Nephron (organoid): ENCODE data around the gene CST4.
A peak's percentile ranks its signal among the peaks of the same experiment; 100 is the strongest.
"Not testable (repeated sequence)": the region's sequence is repeated elsewhere in the genome, so short reads cannot be mapped to it uniquely, and the experiment has no call there.

Source experiments
- H3K27ac Mint-ChIP-seq, 3 experiments: 2 replicates each; pipeline ENCODE4 v1.8.0; 2020; ENCODE audit warnings: mixed read lengths in 3 of 3, mild to moderate bottlenecking in 2 of 3, moderate library complexity in 1 of 3
- H3K27me3 Mint-ChIP-seq: 2 replicates; pipeline ENCODE4 v1.8.0; 2021; ENCODE audit warnings: low read depth, mild to moderate bottlenecking, moderate library complexity, mixed read lengths
- H3K36me3 Mint-ChIP-seq: 2 replicates; pipeline ENCODE4 v1.8.0; 2020; ENCODE audit warnings: low read depth, mixed read lengths
- H3K4me1 Mint-ChIP-seq: 2 replicates; pipeline ENCODE4 v1.8.0; 2020; ENCODE audit warnings: mixed read lengths
- H3K4me3 Mint-ChIP-seq, 3 experiments: 2 replicates each; pipeline ENCODE4 v1.8.0; 2020; ENCODE audit warnings: mild to moderate bottlenecking in 3 of 3, mixed read lengths in 3 of 3, moderate library complexity in 2 of 3
- H3K9me3 Mint-ChIP-seq: 2 replicates; pipeline ENCODE4 v1.8.0; 2020; ENCODE audit warnings: mixed read lengths
- CTCF ChIP-seq, 3 experiments: fragments of 200-600 bp; sonication (generic); IDR thresholded peaks; one replicate each; pipeline ENCODE4 v1.5.0; 2021; ENCODE audit warnings: antibody characterized with exemption in 3 of 3; ENCODE audit not compliant: unreplicated experiment in 3 of 3

The CST4 gene

GRCh38 chr20:23638309-23638708 lies 50.5 kb downstream of the CST4 start:
- Mint-ChIP-seq H3K27ac (no peak overlapping the region), H3K4me1 (peaks cover 23% of the 10 kb centered on the region), H3K9me3 (no peaks in the 10 kb centered on the region), H3K27me3 (no peaks in the 10 kb centered on the region), H3K4me3 (peak overlapping the region in 1 of 3 experiments; percentile 85), H3K36me3 (peaks cover 5% of the 10 kb centered on the region)
- no peak for TF ChIP-seq CTCF (IDR thresholded peaks at IDR 0.05; ENCODE audit: unreplicated experiment in 3 of 3)

GRCh38 chr20:23637282-23638221 lies 51.3 kb downstream of the CST4 start, which contains the start of gene CST3:
TSS of gene CST3 (minus strand) at chr20:23637955. CDS start at chr20:23637862, 93 bp downstream.
- TF ChIP-seq CTCF (IDR thresholded peaks at IDR 0.05; ENCODE audit: unreplicated experiment in 3 of 3) = no peak
- Mint-ChIP-seq H3K4me3 (peak within 1 kb of the TSS; percentile 85 to 92 (median 88)), H3K9me3 (no peaks in the 10 kb centered on the region), H3K36me3 (peaks cover 5% of the 10 kb centered on the region), H3K27me3 (no peaks in the 10 kb centered on the region), H3K27ac (peak within 1 kb of the TSS; percentile 33 to 91 (median 87)), H3K4me1 (peaks cover 27% of the 10 kb centered on the region)

GRCh38 chr20:23636908-23637281 lies 51.9 kb downstream of the CST4 start:
- H3K36me3 Mint-ChIP-seq = peaks cover 5% of the 10 kb centered on the region
- H3K9me3 Mint-ChIP-seq = no peaks in the 10 kb centered on the region
- no peak for TF ChIP-seq CTCF (IDR thresholded peaks at IDR 0.05; ENCODE audit: unreplicated experiment in 3 of 3)
- H3K4me1 Mint-ChIP-seq = peaks cover 27% of the 10 kb centered on the region
- peak overlapping the region; percentile 33 to 91 (median 87) for H3K27ac Mint-ChIP-seq
- no peaks in the 10 kb centered on the region for H3K27me3 Mint-ChIP-seq
- H3K4me3 Mint-ChIP-seq = peak overlapping the region; percentile 85 to 92 (median 88)

- peak overlapping the region; percentile 33 to 91 (median 87) for H3K27ac Mint-ChIP-seq
- H3K9me3 Mint-ChIP-seq = no peaks in the 10 kb centered on the region
- TF ChIP-seq CTCF (IDR thresholded peaks at IDR 0.05; ENCODE audit: unreplicated experiment in 3 of 3) = no peak
- H3K27me3 Mint-ChIP-seq = no peaks in the 10 kb centered on the region
- H3K4me3 Mint-ChIP-seq = peak overlapping the region; percentile 85 to 92 (median 88)
- H3K4me1 Mint-ChIP-seq = peaks cover 27% of the 10 kb centered on the region
- peaks cover 5% of the 10 kb centered on the region for H3K36me3 Mint-ChIP-seq
Observed at GRCh38 chr20:23636182-23636907, 52.5 kb downstream of the CST4 start.

GRCh38 chr20:23635768-23636090 lies 53.1 kb downstream of the CST4 start:
- H3K36me3 Mint-ChIP-seq, H3K27ac Mint-ChIP-seq, H3K9me3 Mint-ChIP-seq, H3K27me3 Mint-ChIP-seq: not testable (repeated sequence)
- peak overlapping the region; percentile 75 to 88 (median 85) for H3K4me3 Mint-ChIP-seq
- H3K4me1 Mint-ChIP-seq = peaks cover 27% of the 10 kb centered on the region
